Occipital lobe (tissue), 2 donors: Measurements from ENCODE around the gene CTBP1. TPM values are rescaled to one million over a fixed set of nuclear protein-coding genes. Genes with fewer than 3 reads are reported as not detected.

ENCODE experiments used
- DNase-seq: peaks from one replicate; lab custom pipeline; 2025; lab: John Stamatoyannopoulos, UW
- total RNA-seq: library from RNA; depleted of rRNA; stranded (reverse); fragments of >200 nt; gene quantifications from one replicate; pipeline ENCODE4 v1.2.3, GENCODE V29; 2014

Gene CTBP1
- total RNA-seq, 1 donor from 2014 or later: 237 TPM

- no peak for DNase-seq
Measured at GRCh38 chr4:1164444-1164843, 84.5 kb downstream of the CTBP1 start.

DNA sequence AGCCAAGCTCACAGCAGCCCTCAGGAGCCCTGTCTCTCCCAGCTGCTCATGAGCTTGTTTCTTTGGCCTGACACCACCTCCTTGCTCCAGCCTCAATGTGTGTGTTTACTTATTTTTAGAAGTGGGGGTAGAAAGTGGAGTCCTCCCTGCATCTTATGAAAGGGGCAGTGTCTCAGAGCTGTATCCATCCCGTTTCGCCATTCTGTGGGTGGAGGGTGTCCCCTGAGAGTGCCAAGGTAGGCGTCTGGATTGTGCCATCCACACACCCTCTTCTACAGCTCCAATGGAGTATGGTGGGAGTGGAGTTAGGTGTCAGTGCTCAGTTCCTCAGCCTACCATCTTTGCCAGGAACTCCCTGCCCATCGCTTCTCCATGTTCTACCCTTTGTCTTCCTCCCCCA is 84.9 kb downstream of the CTBP1 start:
- DNase-seq: no peak

Other genes starting within 250 kb of the CTBP1 start
- gene FGFRL1, start 237.5 kb downstream of the CTBP1 start, total RNA-seq: 2.3 TPM
- 1.1 TPM for gene RNF212, start 135.6 kb downstream of the CTBP1 start, total RNA-seq
- 3.3 TPM for gene SPON2, start 76.5 kb downstream of the CTBP1 start, total RNA-seq
- 27.9 TPM for gene MAEA, start 40.8 kb upstream of the CTBP1 start, total RNA-seq
- 9.5 TPM for gene UVSSA, start 98.1 kb upstream of the CTBP1 start, total RNA-seq
- not detected for gene NKX1-1, start 157.3 kb upstream of the CTBP1 start, total RNA-seq